HepG2 (cell line): ENCODE data around the gene METAP1D. TPM values are rescaled to one million over a fixed set of nuclear protein-coding genes. Genes with fewer than 3 reads are reported as not detected.
A peak's percentile ranks its signal among the peaks of the same experiment; 100 is the strongest.

Experiments used
- ETV5 ChIP-seq: IDR thresholded peaks from 2 replicates; pipeline ENCODE4 v1.6.1; 2018; ENCODE audit warnings: missing biosample characterization, missing genetic modification reagents, inconsistent platforms, borderline replicate concordance
- FOSL2 ChIP-seq: sonication (generic); formaldehyde crosslinking; IDR thresholded peaks from 2 replicates; pipeline ENCODE4 v1.4.0; 2020; ENCODE audit warnings: missing genetic modification reagents
- GATA4 ChIP-seq: sonication (generic); IDR thresholded peaks from 2 replicates; pipeline ENCODE4 v1.6.1; 2016; ENCODE audit warnings: antibody characterized with exemption, low read depth, borderline replicate concordance
- HHEX ChIP-seq: IDR thresholded peaks from 2 replicates; pipeline ENCODE4 v1.6.1; 2016; ENCODE audit warnings: control low read depth
- HNF4A ChIP-seq: sonication (generic); formaldehyde crosslinking; IDR thresholded peaks from 2 replicates; pipeline ENCODE4 v1.4.0; 2020; ENCODE audit warnings: missing genetic modification reagents
- RAD51 ChIP-seq: fragments of 450-650 bp; IDR thresholded peaks from 2 replicates; pipeline ENCODE4 v1.6.1; 2016; ENCODE audit warnings: borderline replicate concordance
- SIN3A ChIP-seq: IDR thresholded peaks from 2 replicates; pipeline ENCODE4 v1.6.1; 2011; ENCODE audit warnings: low read depth, mild to moderate bottlenecking, control low read depth, low read length, borderline replicate concordance
- ZNF484 ChIP-seq: sonication (generic); formaldehyde crosslinking; IDR thresholded peaks from 2 replicates; pipeline ENCODE4 v1.5.1; 2020; ENCODE audit warnings: mild to moderate bottlenecking, low read depth, missing genetic modification reagents, borderline replicate concordance
- ZNF556 ChIP-seq: sonication (generic); formaldehyde crosslinking; IDR thresholded peaks from 2 replicates; pipeline ENCODE4 v1.4.0; 2020; ENCODE audit warnings: mild to moderate bottlenecking, missing genetic modification reagents, borderline replicate concordance
- ZNF564 ChIP-seq: sonication (generic); formaldehyde crosslinking; IDR thresholded peaks from 2 replicates; pipeline ENCODE4 v1.8.1; 2023; ENCODE audit warnings: mild to moderate bottlenecking, missing genetic modification reagents
- ZNF709 ChIP-seq: sonication (generic); formaldehyde crosslinking; IDR thresholded peaks from 2 replicates; pipeline ENCODE4 v1.5.0; 2020; ENCODE audit warnings: mild to moderate bottlenecking, missing genetic modification reagents
- ZNF749 ChIP-seq: sonication (generic); formaldehyde crosslinking; IDR thresholded peaks from 2 replicates; pipeline ENCODE4 v1.8.0; 2022; ENCODE audit warnings: mild to moderate bottlenecking, missing genetic modification reagents, moderate library complexity, borderline replicate concordance
- ZNF768 ChIP-seq: sonication (generic); formaldehyde crosslinking; IDR thresholded peaks from 2 replicates; pipeline ENCODE4 v1.4.0; 2020; ENCODE audit warnings: missing genetic modification reagents
- polyA plus RNA-seq, 8 experiments: library from polyadenylated mRNA; depleted of rRNA in 3 of 8; stranded (reverse) in 7 of 8; unstranded in 1 of 8; fragments of >200 nt; fragmentation: Illumina TruSeq in 4 of 8; extraction: Trizol in 4 of 8; gene quantifications; 2 replicates each; pipeline versions ENCODE4 v1.2.1 to v1.2.3, GENCODE V29; 2011 to 2016; ENCODE audit warnings: low read depth in 4 of 8, missing spikeins in 1 of 8, mixed read lengths in 1 of 8; ENCODE audit not compliant: insufficient read depth in 1 of 8
- total RNA-seq, 5 experiments: library from RNA; depleted of rRNA; stranded (reverse); fragments of >200 nt; fragmentation: Illumina TruSeq; extraction: Trizol; gene quantifications; 2 replicates each; pipeline ENCODE4 v1.2.3, GENCODE V29; 2016; ENCODE audit warnings: low read depth in 1 of 5
- TF ChIP-seq, protein P1 (sequence below): sonication (generic); formaldehyde crosslinking; IDR thresholded peaks from 2 replicates; pipeline ENCODE4 v1.8.0; 2022; ENCODE audit warnings: low read depth, missing genetic modification reagents
- TF ChIP-seq, protein P2 (sequence below): sonication (generic); formaldehyde crosslinking; conservative IDR thresholded peaks from 2 replicates; pipeline ENCODE4 v1.8.1; 2023; ENCODE audit warnings: missing genetic modification reagents
- TF ChIP-seq, protein P3 (sequence below): sonication (generic); formaldehyde crosslinking; IDR thresholded peaks from 2 replicates; pipeline ENCODE4 v1.4.0; 2020; ENCODE audit warnings: missing genetic modification reagents, low read depth, mild to moderate bottlenecking, borderline replicate concordance
- TF ChIP-seq, protein P4 (sequence below): sonication (generic); formaldehyde crosslinking; IDR thresholded peaks from 2 replicates; pipeline ENCODE4 v1.5.1; 2020; ENCODE audit warnings: mild to moderate bottlenecking, missing genetic modification reagents, moderate library complexity
- TF ChIP-seq, protein P5 (sequence below): IDR thresholded peaks from 2 replicates; pipeline ENCODE4 v1.6.1; 2016; ENCODE audit warnings: low read depth, borderline replicate concordance
- TF ChIP-seq, protein P6 (sequence below): fragments of 450-650 bp; IDR thresholded peaks from 2 replicates; pipeline ENCODE4 v1.6.1; 2017

The METAP1D gene
- total and polyA plus RNA-seq, 2 of the 13 experiments (the other 11 are each of a cell fraction or from before 2014, with no cell fraction given) = 14.7 to 21.6 TPM

DNA sequence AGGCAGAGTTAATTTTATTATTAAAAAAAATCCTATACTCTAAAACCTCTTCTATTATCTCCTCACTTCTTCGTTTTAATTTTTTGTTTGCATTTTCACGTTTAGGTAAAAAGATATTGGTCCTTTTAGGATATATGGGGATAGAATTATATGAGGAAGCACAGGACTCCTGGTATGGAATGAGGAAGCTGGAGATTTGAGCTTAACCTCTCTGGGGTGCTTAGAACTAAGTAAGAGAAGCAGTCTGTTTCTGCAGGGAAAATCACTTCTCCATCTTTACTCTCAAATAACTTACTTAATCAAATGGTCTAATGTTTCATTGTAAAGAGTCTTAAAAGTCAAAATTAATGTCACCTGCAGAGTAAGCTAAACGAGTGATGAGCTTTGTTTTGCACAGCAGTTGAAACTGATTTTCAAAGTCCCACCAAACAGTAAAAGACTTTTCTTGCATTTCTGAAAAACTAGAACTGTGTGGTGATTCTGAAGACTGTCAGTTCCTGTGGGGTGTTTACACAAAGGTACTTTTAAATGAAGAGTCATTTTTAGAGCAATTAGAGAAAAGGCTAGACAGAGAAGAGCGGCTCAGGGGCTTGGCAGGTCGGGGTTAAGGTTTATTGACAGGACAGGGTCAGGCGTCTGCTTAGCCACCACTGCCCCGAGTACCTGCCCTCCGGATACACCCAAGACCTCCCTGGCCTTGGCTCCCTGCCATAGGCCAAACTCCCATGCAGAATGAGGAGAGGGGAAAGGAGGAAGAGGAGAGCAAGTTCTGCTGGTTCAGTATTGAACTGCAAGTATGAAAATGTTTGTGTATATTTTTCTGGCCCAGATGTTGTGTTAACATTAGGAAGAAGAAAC is 21.6 kb downstream of the METAP1D start (continued):
- TF ChIP-seq, protein P1, sequence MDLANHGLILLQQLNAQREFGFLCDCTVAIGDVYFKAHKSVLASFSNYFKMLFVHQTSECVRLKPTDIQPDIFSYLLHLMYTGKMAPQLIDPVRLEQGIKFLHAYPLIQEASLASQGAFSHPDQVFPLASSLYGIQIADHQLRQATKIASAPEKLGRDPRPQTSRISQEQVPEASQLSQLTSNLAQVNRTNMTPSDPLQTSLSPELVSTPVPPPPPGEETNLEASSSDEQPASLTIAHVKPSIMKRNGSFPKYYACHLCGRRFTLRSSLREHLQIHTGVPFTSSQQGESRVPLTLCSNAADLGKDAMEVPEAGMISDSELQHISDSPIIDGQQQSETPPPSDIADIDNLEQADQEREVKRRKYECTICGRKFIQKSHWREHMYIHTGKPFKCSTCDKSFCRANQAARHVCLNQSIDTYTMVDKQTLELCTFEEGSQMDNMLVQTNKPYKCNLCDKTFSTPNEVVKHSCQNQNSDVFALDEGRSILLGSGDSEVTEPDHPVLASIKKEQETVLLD (CRISPR knock-in tag) = no peak
- TF ChIP-seq HNF4A (CRISPR knock-in tag) (peak; percentile 77), ZNF556 (CRISPR knock-in tag) (peak; percentile 59; the same call in 1 of the 2 replicates), SIN3A (no peak), RAD51 (no peak), ZNF564 (peak; percentile 85; the same call in 1 of the 2 replicates), GATA4 (no peak), ZNF484 (CRISPR knock-in tag) (no peak), HHEX (CRISPR knock-in tag) (no peak), ZNF768 (CRISPR knock-in tag) (no peak), ZNF709 (CRISPR knock-in tag) (no peak), ZNF749 (CRISPR knock-in tag) (no peak), ETV5 (CRISPR knock-in tag) (peak; percentile 83; the same call in 1 of the 2 replicates), FOSL2 (CRISPR knock-in tag) (0 out of 2 replicates have a peak, but pooled peaks have one; percentile 16)
- TF ChIP-seq, protein P2, sequence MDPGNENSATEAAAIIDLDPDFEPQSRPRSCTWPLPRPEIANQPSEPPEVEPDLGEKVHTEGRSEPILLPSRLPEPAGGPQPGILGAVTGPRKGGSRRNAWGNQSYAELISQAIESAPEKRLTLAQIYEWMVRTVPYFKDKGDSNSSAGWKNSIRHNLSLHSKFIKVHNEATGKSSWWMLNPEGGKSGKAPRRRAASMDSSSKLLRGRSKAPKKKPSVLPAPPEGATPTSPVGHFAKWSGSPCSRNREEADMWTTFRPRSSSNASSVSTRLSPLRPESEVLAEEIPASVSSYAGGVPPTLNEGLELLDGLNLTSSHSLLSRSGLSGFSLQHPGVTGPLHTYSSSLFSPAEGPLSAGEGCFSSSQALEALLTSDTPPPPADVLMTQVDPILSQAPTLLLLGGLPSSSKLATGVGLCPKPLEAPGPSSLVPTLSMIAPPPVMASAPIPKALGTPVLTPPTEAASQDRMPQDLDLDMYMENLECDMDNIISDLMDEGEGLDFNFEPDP (CRISPR knock-in tag) = no peak
- TF ChIP-seq, protein P3, sequence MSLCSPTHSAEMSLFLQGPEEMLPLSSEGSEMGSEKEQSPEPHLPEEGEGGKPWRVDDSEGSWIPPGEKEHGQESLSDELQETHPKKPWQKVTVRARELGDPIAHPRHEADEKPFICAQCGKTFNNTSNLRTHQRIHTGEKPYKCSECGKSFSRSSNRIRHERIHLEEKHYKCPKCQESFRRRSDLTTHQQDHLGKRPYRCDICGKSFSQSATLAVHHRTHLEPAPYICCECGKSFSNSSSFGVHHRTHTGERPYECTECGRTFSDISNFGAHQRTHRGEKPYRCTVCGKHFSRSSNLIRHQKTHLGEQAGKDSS (CRISPR knock-in tag) = peak; percentile 25; the same call in 1 of the 2 replicates
- TF ChIP-seq, protein P4, sequence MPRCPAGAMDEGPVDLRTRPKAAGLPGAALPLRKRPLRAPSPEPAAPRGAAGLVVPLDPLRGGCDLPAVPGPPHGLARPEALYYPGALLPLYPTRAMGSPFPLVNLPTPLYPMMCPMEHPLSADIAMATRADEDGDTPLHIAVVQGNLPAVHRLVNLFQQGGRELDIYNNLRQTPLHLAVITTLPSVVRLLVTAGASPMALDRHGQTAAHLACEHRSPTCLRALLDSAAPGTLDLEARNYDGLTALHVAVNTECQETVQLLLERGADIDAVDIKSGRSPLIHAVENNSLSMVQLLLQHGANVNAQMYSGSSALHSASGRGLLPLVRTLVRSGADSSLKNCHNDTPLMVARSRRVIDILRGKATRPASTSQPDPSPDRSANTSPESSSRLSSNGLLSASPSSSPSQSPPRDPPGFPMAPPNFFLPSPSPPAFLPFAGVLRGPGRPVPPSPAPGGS (CRISPR knock-in tag) = no peak
- TF ChIP-seq, protein P5, sequence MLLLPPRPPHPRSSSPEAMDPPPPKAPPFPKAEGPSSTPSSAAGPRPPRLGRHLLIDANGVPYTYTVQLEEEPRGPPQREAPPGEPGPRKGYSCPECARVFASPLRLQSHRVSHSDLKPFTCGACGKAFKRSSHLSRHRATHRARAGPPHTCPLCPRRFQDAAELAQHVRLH (CRISPR knock-in tag) = 0 out of 2 replicates have a peak, but pooled peaks have one; percentile 54
- TF ChIP-seq, protein P6, sequence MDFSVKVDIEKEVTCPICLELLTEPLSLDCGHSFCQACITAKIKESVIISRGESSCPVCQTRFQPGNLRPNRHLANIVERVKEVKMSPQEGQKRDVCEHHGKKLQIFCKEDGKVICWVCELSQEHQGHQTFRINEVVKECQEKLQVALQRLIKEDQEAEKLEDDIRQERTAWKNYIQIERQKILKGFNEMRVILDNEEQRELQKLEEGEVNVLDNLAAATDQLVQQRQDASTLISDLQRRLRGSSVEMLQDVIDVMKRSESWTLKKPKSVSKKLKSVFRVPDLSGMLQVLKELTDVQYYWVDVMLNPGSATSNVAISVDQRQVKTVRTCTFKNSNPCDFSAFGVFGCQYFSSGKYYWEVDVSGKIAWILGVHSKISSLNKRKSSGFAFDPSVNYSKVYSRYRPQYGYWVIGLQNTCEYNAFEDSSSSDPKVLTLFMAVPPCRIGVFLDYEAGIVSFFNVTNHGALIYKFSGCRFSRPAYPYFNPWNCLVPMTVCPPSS = no peak
